IPS DF 4.7 (cell line): ENCODE results near the gene VPS37B.

Experiments
- DNase-seq: peaks from one replicate; pipeline ENCODE4 v3.0.0-alpha.2; 2013; ENCODE audit warnings: low spot score; ENCODE audit errors: extremely low read depth

Gene VPS37B

GRCh38 chr12:122866379-122866778 lies 29.5 kb downstream of the VPS37B start:
- no peak for DNase-seq

GRCh38 chr12:122865268-122866231 lies 30.4 kb downstream of the VPS37B start:
- DNase-seq, result no peak

- DNase-seq, result no peak
Measured at GRCh38 chr12:122864894-122865253, 31.1 kb downstream of the VPS37B start.

GRCh38 chr12:122862872-122863701 lies 32.8 kb downstream of the VPS37B start:
- no peak for DNase-seq

- no peak for DNase-seq
Measured at GRCh38 chr12:122862110-122862634, 33.8 kb downstream of the VPS37B start.

- no peak for DNase-seq
Measured at GRCh38 chr12:122861587-122861970, 34.3 kb downstream of the VPS37B start.

GRCh38 chr12:122860854-122861586 lies 34.9 kb downstream of the VPS37B start:
- DNase-seq, result no peak

- no peak for DNase-seq
Measured at GRCh38 chr12:122860040-122860853, 35.7 kb downstream of the VPS37B start.

- no peak for DNase-seq
Measured at GRCh38 chr12:122859303-122860039, 36.5 kb downstream of the VPS37B start.

GRCh38 chr12:122858591-122859302 lies 37.2 kb downstream of the VPS37B start:
- DNase-seq, result no peak

- no peak for DNase-seq
Measured at GRCh38 chr12:122858171-122858570, 37.8 kb downstream of the VPS37B start.

- no peak for DNase-seq
Measured at GRCh38 chr12:122856999-122857671, 38.8 kb downstream of the VPS37B start.

GRCh38 chr12:122855928-122856831 lies 39.7 kb downstream of the VPS37B start:
- DNase-seq, result no peak

- no peak for DNase-seq
Measured at GRCh38 chr12:122855071-122855829, 40.7 kb downstream of the VPS37B start.

GRCh38 chr12:122854554-122854953 lies 41.4 kb downstream of the VPS37B start:
- DNase-seq, result no peak

- no peak for DNase-seq
Measured at GRCh38 chr12:122853582-122854245, 42.2 kb downstream of the VPS37B start.
